ENCODE measurements around the gene SCN11A. TPM values are rescaled to one million over a fixed set of nuclear protein-coding genes. Genes with fewer than 3 reads are reported as not detected.
"Not testable (repeated sequence)": the region's sequence is repeated elsewhere in the genome, so short reads cannot be mapped to it uniquely, and the experiment has no call there.

SCN11A gene
- total and polyA plus RNA-seq, 5 donors from 2014 or later = 0.13 TPM; not detected in 4

- Histone ChIP-seq H3K4me1 (ENCODE audit: control insufficient read depth, insufficient read depth, low read length, poor library complexity, severe bottlenecking) (no peaks in the 10 kb centered on the region), H3K36me3 (ENCODE audit: control insufficient read depth, insufficient read depth, low read length) (peaks cover 49% of the 10 kb centered on the region), H3K9me3 (ENCODE audit: control insufficient read depth in 2 of 2, low read length in 2 of 2) (no peaks in the 10 kb centered on the region), H3K27me3 (ENCODE audit: control insufficient read depth, insufficient read depth, low read length) (no peaks in the 10 kb centered on the region), H3K27ac (ENCODE audit: insufficient read depth, low read length, poor library complexity, severe bottlenecking) (no peak overlapping the region), H3K4me3 (ENCODE audit: low read depth, low read length) (no peak overlapping the region)
- Mint-ChIP-seq H3K4me1 (peaks cover 19 to 44% (median 30%) of the 10 kb centered on the region in 4 donors), H3K4me3 (no peak overlapping the region), H3K27ac (peak overlapping the region in 2 of 3 donors; percentile 11 to 39), H3K9me3 (peaks cover 0 to 4% (median 0%) of the 10 kb centered on the region in 7 donors), H3K36me3 (peaks cover 38% of the 10 kb centered on the region), H3K27me3 (no peaks in the 10 kb centered on the region)
- no peak for ATAC-seq (ENCODE audit: low read depth in 2 of 2)
- no peak for DNase-seq
Observed at GRCh38 chr3:39064646-39065045, 12.9 kb upstream of the SCN11A start.

GRCh38 chr3:39063143-39063542 is 11.4 kb upstream of the SCN11A start:
- Mint-ChIP-seq H3K9me3 (peaks cover 0 to 4% (median 0%) of the 10 kb centered on the region in 7 donors), H3K4me1 (peaks cover 30 to 59% (median 39%) of the 10 kb centered on the region in 4 donors), H3K36me3 (peaks cover 44% of the 10 kb centered on the region), H3K4me3 (no peak overlapping the region), H3K27me3 (no peaks in the 10 kb centered on the region), H3K27ac (no peak overlapping the region)
- DNase-seq = no peak
- Histone ChIP-seq H3K36me3 (ENCODE audit: control insufficient read depth, insufficient read depth, low read length) (peaks cover 38% of the 10 kb centered on the region), H3K4me1 (ENCODE audit: control insufficient read depth, insufficient read depth, low read length, poor library complexity, severe bottlenecking) (no peaks in the 10 kb centered on the region), H3K27me3 (ENCODE audit: control insufficient read depth, insufficient read depth, low read length) (no peaks in the 10 kb centered on the region), H3K27ac (ENCODE audit: insufficient read depth, low read length, poor library complexity, severe bottlenecking) (no peak overlapping the region), H3K9me3 (ENCODE audit: control insufficient read depth in 2 of 2, low read length in 2 of 2) (no peaks in the 10 kb centered on the region), H3K4me3 (ENCODE audit: low read depth, low read length) (no peak overlapping the region)
- no peak for ATAC-seq (ENCODE audit: low read depth in 2 of 2)

- H3K9me3 ChIP-seq (ENCODE audit: control insufficient read depth in 2 of 2, low read length in 2 of 2) = no peaks in the 10 kb centered on the region
- peaks cover 31 to 62% (median 40%) of the 10 kb centered on the region in 4 donors for H3K4me1 Mint-ChIP-seq
- H3K36me3 ChIP-seq (ENCODE audit: control insufficient read depth, insufficient read depth, low read length) = peaks cover 31% of the 10 kb centered on the region
- no peaks in the 10 kb centered on the region for H3K4me1 ChIP-seq (ENCODE audit: control insufficient read depth, insufficient read depth, low read length, poor library complexity, severe bottlenecking)
- H3K36me3 Mint-ChIP-seq = peaks cover 41% of the 10 kb centered on the region
- H3K27me3 ChIP-seq (ENCODE audit: control insufficient read depth, insufficient read depth, low read length) = no peaks in the 10 kb centered on the region
- H3K9me3 Mint-ChIP-seq = peaks cover 0 to 4% (median 0%) of the 10 kb centered on the region in 7 donors
- H3K27ac ChIP-seq (ENCODE audit: insufficient read depth, low read length, poor library complexity, severe bottlenecking) = no peak overlapping the region
- H3K27ac Mint-ChIP-seq = no peak overlapping the region
- H3K27me3 Mint-ChIP-seq = no peaks in the 10 kb centered on the region
- no peak overlapping the region for H3K4me3 Mint-ChIP-seq
- ATAC-seq (ENCODE audit: low read depth in 2 of 2) (no peak), DNase-seq (no peak)
- H3K4me3 ChIP-seq (ENCODE audit: low read depth, low read length) = no peak overlapping the region
Observed at GRCh38 chr3:39062180-39062579, 10.4 kb upstream of the SCN11A start.

- Mint-ChIP-seq H3K4me3 (peak overlapping the region in 1 of 4 donors; percentile 35), H3K4me1 (peaks cover 40 to 72% (median 48%) of the 10 kb centered on the region in 4 donors), H3K36me3 (peaks cover 39% of the 10 kb centered on the region)
- H3K4me3 ChIP-seq (ENCODE audit: low read depth, low read length); ATAC-seq (ENCODE audit: low read depth in 2 of 2); H3K27ac Mint-ChIP-seq; H3K27me3 ChIP-seq (ENCODE audit: control insufficient read depth, insufficient read depth, low read length); H3K27me3 Mint-ChIP-seq; H3K4me1 ChIP-seq (ENCODE audit: control insufficient read depth, insufficient read depth, low read length, poor library complexity, severe bottlenecking); H3K9me3 ChIP-seq (ENCODE audit: control insufficient read depth in 2 of 2, low read length in 2 of 2); H3K27ac ChIP-seq (ENCODE audit: insufficient read depth, low read length, poor library complexity, severe bottlenecking); H3K9me3 Mint-ChIP-seq; DNase-seq: not testable (repeated sequence)
- H3K36me3 ChIP-seq (ENCODE audit: control insufficient read depth, insufficient read depth, low read length) = peaks cover 21% of the 10 kb centered on the region
Observed at GRCh38 chr3:39061228-39061627, 9.5 kb upstream of the SCN11A start.

- Histone ChIP-seq H3K27ac (ENCODE audit: insufficient read depth, low read length, poor library complexity, severe bottlenecking) (no peak overlapping the region), H3K4me3 (ENCODE audit: low read depth, low read length) (no peak overlapping the region), H3K27me3 (ENCODE audit: control insufficient read depth, insufficient read depth, low read length) (no peaks in the 10 kb centered on the region), H3K4me1 (ENCODE audit: control insufficient read depth, insufficient read depth, low read length, poor library complexity, severe bottlenecking) (peaks cover 21% of the 10 kb centered on the region), H3K36me3 (ENCODE audit: control insufficient read depth, insufficient read depth, low read length) (peaks cover 6% of the 10 kb centered on the region), H3K9me3 (ENCODE audit: control insufficient read depth in 2 of 2, low read length in 2 of 2) (no peaks in the 10 kb centered on the region)
- ATAC-seq (ENCODE audit: low read depth in 2 of 2) (no peak), DNase-seq (no peak)
- Mint-ChIP-seq H3K4me3 (peak overlapping the region in 1 of 4 donors; percentile 59), H3K4me1 (peaks cover 48 to 72% (median 65%) of the 10 kb centered on the region in 4 donors), H3K36me3 (peaks cover 28% of the 10 kb centered on the region), H3K27me3 (no peaks in the 10 kb centered on the region), H3K9me3 (peaks cover 0 to 4% (median under 1%) of the 10 kb centered on the region in 7 donors), H3K27ac (peak overlapping the region in 1 of 3 donors; percentile 5)
Observed at GRCh38 chr3:39056151-39056550, 4.4 kb upstream of the SCN11A start.

GRCh38 chr3:39053696-39054095 is 2.0 kb upstream of the SCN11A start:
- ATAC-seq (ENCODE audit: low read depth in 2 of 2) (no peak), DNase-seq (no peak)
- Mint-ChIP-seq H3K27me3 (peaks cover 11% of the 10 kb centered on the region), H3K9me3 (peaks cover 0 to 1% (median 0%) of the 10 kb centered on the region in 7 donors), H3K27ac (peak overlapping the region in 1 of 3 donors; percentile 12), H3K36me3 (peaks cover 18% of the 10 kb centered on the region), H3K4me3 (peak overlapping the region; percentile 71 to 97 (median 80)), H3K4me1 (peaks cover 39 to 73% (median 49%) of the 10 kb centered on the region in 4 donors)
- H3K27me3 ChIP-seq (ENCODE audit: control insufficient read depth, insufficient read depth, low read length) = no peaks in the 10 kb centered on the region
- peak overlapping the region; percentile 91 for H3K4me3 ChIP-seq (ENCODE audit: low read depth, low read length)
- no peaks in the 10 kb centered on the region for H3K9me3 ChIP-seq (ENCODE audit: control insufficient read depth in 2 of 2, low read length in 2 of 2)
- peaks cover 6% of the 10 kb centered on the region for H3K36me3 ChIP-seq (ENCODE audit: control insufficient read depth, insufficient read depth, low read length)
- H3K4me1 ChIP-seq (ENCODE audit: control insufficient read depth, insufficient read depth, low read length, poor library complexity, severe bottlenecking) = peaks cover 23% of the 10 kb centered on the region
- no peak overlapping the region for H3K27ac ChIP-seq (ENCODE audit: insufficient read depth, low read length, poor library complexity, severe bottlenecking)

GRCh38 chr3:39052583-39052982 is 839 bp upstream of the SCN11A start:
- Histone ChIP-seq H3K36me3 (ENCODE audit: control insufficient read depth, insufficient read depth, low read length) (no peaks in the 10 kb centered on the region), H3K4me3 (ENCODE audit: low read depth, low read length) (peak overlapping the region; percentile 91), H3K27me3 (ENCODE audit: control insufficient read depth, insufficient read depth, low read length) (no peaks in the 10 kb centered on the region), H3K9me3 (ENCODE audit: control insufficient read depth in 2 of 2, low read length in 2 of 2) (no peaks in the 10 kb centered on the region), H3K27ac (ENCODE audit: insufficient read depth, low read length, poor library complexity, severe bottlenecking) (peak overlapping the region; percentile 97), H3K4me1 (ENCODE audit: control insufficient read depth, insufficient read depth, low read length, poor library complexity, severe bottlenecking) (peaks cover 23% of the 10 kb centered on the region)
- Mint-ChIP-seq H3K4me1 (peaks cover 40 to 69% (median 44%) of the 10 kb centered on the region in 4 donors), H3K27ac (peak overlapping the region; percentile 11 to 99 (median 99)), H3K36me3 (peaks cover 10% of the 10 kb centered on the region), H3K9me3 (peaks cover 0 to 1% (median 0%) of the 10 kb centered on the region in 7 donors), H3K27me3 (peaks cover 12% of the 10 kb centered on the region), H3K4me3 (peak overlapping the region; percentile 93 to 97 (median 96))
- ATAC-seq (ENCODE audit: low read depth in 2 of 2) (no peak), DNase-seq (peak in 1 of 3 donors; percentile 51)

- Mint-ChIP-seq H3K27me3 (peaks cover 16% of the 10 kb centered on the region), H3K4me3 (peak overlapping the region in 2 of 4 donors; percentile 4 to 65), H3K36me3 (peaks cover 3% of the 10 kb centered on the region), H3K9me3 (peaks cover 0 to 4% (median 0%) of the 10 kb centered on the region in 7 donors), H3K27ac (peak overlapping the region in 2 of 3 donors; percentile 43 to 76), H3K4me1 (peaks cover 24 to 53% (median 29%) of the 10 kb centered on the region in 4 donors)
- no peak overlapping the region for H3K4me3 ChIP-seq (ENCODE audit: low read depth, low read length)
- H3K9me3 ChIP-seq (ENCODE audit: control insufficient read depth in 2 of 2, low read length in 2 of 2) = no peaks in the 10 kb centered on the region
- no peaks in the 10 kb centered on the region for H3K36me3 ChIP-seq (ENCODE audit: control insufficient read depth, insufficient read depth, low read length)
- DNase-seq = no peak
- no peak for ATAC-seq (ENCODE audit: low read depth in 2 of 2)
- no peak overlapping the region for H3K27ac ChIP-seq (ENCODE audit: insufficient read depth, low read length, poor library complexity, severe bottlenecking)
- H3K4me1 ChIP-seq (ENCODE audit: control insufficient read depth, insufficient read depth, low read length, poor library complexity, severe bottlenecking) = peaks cover 23% of the 10 kb centered on the region
- H3K27me3 ChIP-seq (ENCODE audit: control insufficient read depth, insufficient read depth, low read length) = no peaks in the 10 kb centered on the region
Observed at GRCh38 chr3:39050029-39050428, 1.7 kb downstream of the SCN11A start.
